ENCODE measurements around the gene PKP1. TPM values are rescaled to one million over a fixed set of nuclear protein-coding genes. Genes with fewer than 3 reads are reported as not detected.

PKP1 gene
- total RNA-seq, 1 donor from 2014 or later: not detected

- no peak overlapping the region for H3K27ac Mint-ChIP-seq (ENCODE audit: unreplicated experiment)
- no peak for DNase-seq
- TF ChIP-seq CTCF (IDR thresholded peaks at IDR 0.05; ENCODE audit: partially characterized antibody, unreplicated experiment): no peak
- peaks cover 9% of the 10 kb centered on the region for H3K27me3 Mint-ChIP-seq (ENCODE audit: unreplicated experiment)
- peaks cover 7% of the 10 kb centered on the region for H3K9me3 Mint-ChIP-seq (ENCODE audit: unreplicated experiment)
- H3K4me1 Mint-ChIP-seq (ENCODE audit: low read depth, unreplicated experiment): peaks cover 4% of the 10 kb centered on the region
- H3K4me3 Mint-ChIP-seq (ENCODE audit: unreplicated experiment): no peak overlapping the region
- no peaks in the 10 kb centered on the region for H3K36me3 Mint-ChIP-seq (ENCODE audit: unreplicated experiment)
These were observed 8.6 kb downstream of the PKP1 start for GRCh38 chr1:201291916-201292315.

- no peak for DNase-seq
- Mint-ChIP-seq H3K27me3 (ENCODE audit: unreplicated experiment) (peaks cover 2% of the 10 kb centered on the region), H3K4me1 (ENCODE audit: low read depth, unreplicated experiment) (peaks cover 4% of the 10 kb centered on the region), H3K4me3 (ENCODE audit: unreplicated experiment) (peak overlapping the region; percentile 27), H3K36me3 (ENCODE audit: unreplicated experiment) (no peaks in the 10 kb centered on the region), H3K9me3 (ENCODE audit: unreplicated experiment) (peaks cover 2% of the 10 kb centered on the region), H3K27ac (ENCODE audit: unreplicated experiment) (peak overlapping the region; percentile 84)
- no peak for TF ChIP-seq CTCF (IDR thresholded peaks at IDR 0.05; ENCODE audit: partially characterized antibody, unreplicated experiment)
These were observed 11.6 kb downstream of the PKP1 start for GRCh38 chr1:201294876-201295275.

GRCh38 chr1:201295346-201295745, 12.0 kb downstream of the PKP1 start:
- H3K4me1 Mint-ChIP-seq (ENCODE audit: low read depth, unreplicated experiment): peaks cover 4% of the 10 kb centered on the region
- peak overlapping the region; percentile 27 for H3K4me3 Mint-ChIP-seq (ENCODE audit: unreplicated experiment)
- peaks cover 2% of the 10 kb centered on the region for H3K9me3 Mint-ChIP-seq (ENCODE audit: unreplicated experiment)
- no peaks in the 10 kb centered on the region for H3K36me3 Mint-ChIP-seq (ENCODE audit: unreplicated experiment)
- H3K27ac Mint-ChIP-seq (ENCODE audit: unreplicated experiment): peak overlapping the region; percentile 84
- TF ChIP-seq CTCF (IDR thresholded peaks at IDR 0.05; ENCODE audit: partially characterized antibody, unreplicated experiment): no peak
- H3K27me3 Mint-ChIP-seq (ENCODE audit: unreplicated experiment): peaks cover 2% of the 10 kb centered on the region
- DNase-seq: no peak

GRCh38 chr1:201295861-201296260, 12.6 kb downstream of the PKP1 start:
- Mint-ChIP-seq H3K4me1 (ENCODE audit: low read depth, unreplicated experiment) (peaks cover 4% of the 10 kb centered on the region), H3K4me3 (ENCODE audit: unreplicated experiment) (no peak overlapping the region), H3K27me3 (ENCODE audit: unreplicated experiment) (peaks cover 2% of the 10 kb centered on the region), H3K9me3 (ENCODE audit: unreplicated experiment) (peaks cover 2% of the 10 kb centered on the region), H3K36me3 (ENCODE audit: unreplicated experiment) (no peaks in the 10 kb centered on the region), H3K27ac (ENCODE audit: unreplicated experiment) (no peak overlapping the region)
- DNase-seq: no peak
- TF ChIP-seq CTCF (IDR thresholded peaks at IDR 0.05; ENCODE audit: partially characterized antibody, unreplicated experiment): no peak

GRCh38 chr1:201296352-201296751, 13.0 kb downstream of the PKP1 start:
- TF ChIP-seq CTCF (IDR thresholded peaks at IDR 0.05; ENCODE audit: partially characterized antibody, unreplicated experiment): no peak
- Mint-ChIP-seq H3K4me3 (ENCODE audit: unreplicated experiment) (no peak overlapping the region), H3K27ac (ENCODE audit: unreplicated experiment) (no peak overlapping the region), H3K4me1 (ENCODE audit: low read depth, unreplicated experiment) (peaks cover 4% of the 10 kb centered on the region), H3K27me3 (ENCODE audit: unreplicated experiment) (peaks cover 2% of the 10 kb centered on the region), H3K9me3 (ENCODE audit: unreplicated experiment) (peaks cover 2% of the 10 kb centered on the region), H3K36me3 (ENCODE audit: unreplicated experiment) (no peaks in the 10 kb centered on the region)
- no peak for DNase-seq

All from glutamatergic neuron (in vitro differentiated cells).